AML-193 (cell line): Measurements from ENCODE around the gene C14orf180.

Experiments
- DNase-seq, 2 experiments: peaks; one replicate each; lab custom pipeline; 2025; lab: John Stamatoyannopoulos, UW

The C14orf180 gene

DNA sequence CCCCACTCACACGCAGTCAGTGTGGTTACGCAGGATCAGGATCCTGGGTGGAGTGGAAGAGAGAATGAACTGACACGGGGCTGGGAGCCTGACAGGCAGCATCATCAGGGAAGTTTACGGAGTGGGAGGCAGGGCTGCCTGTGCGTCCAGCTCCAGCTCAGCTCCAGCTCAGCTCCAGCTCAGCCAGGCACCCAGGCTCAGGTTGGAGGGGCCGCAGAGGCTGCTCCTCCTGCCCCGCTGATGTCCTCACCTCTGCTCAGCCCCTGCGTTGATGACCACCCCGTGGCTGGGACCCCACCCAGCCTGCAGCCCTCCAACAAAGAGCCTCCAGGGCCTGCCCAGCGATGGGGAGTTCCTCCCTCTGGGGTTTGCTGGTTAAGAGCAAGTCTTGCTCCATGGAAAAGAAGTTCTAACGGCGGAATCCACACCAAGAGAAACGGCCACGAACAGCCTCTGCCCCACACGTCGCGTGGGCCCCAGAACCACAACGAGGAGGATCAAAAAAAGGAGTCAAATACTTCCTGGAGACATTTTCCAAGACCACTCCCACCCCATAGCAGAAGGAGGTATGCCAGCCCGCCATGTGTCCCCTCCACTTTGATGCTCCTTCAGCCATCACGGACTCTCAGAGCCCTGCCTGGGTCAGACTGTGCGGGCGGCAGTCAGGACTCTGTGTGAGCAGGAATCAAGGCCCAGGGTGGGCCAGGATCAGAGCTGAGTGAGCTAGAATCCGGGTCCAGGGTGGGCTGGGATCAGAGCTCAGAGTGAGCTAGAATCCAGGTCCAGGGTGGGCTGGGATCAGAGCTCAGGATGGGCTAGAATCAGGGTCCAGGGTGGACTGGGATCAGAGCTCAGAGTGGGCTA, 17.7 kb upstream of the C14orf180 start:
- no peak for DNase-seq

- DNase-seq, result no peak
Measured at GRCh38 chr14:104562606-104563005, 17.0 kb upstream of the C14orf180 start.

DNA sequence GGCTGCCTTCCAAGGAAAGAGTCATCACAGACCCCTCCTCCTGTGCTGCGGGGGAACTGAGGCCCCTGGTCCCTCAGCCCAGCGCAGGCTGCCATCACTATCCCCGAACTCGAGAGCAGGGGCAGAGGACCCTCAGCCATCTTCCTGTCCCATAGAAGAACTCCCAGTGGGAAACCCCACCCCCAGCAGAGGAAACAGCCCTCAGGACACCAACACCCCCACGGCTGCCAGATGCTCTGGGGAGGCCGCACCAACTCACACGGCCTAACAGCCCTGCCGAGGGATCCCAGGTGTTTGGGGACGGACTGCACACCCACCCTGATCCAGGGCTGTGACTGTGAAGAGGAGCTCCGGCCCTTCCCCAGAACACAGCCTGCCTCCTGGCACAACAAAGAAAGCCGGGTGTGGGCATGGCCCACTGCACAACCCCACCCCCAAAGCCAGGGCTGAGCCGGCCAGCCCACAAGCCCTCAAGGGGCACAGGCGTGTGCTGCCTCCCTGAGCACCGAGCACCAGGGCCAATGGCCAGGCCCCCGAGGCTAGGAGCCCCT, 16.3 kb upstream of the C14orf180 start:
- DNase-seq, result no peak

GRCh38 chr14:104563742-104564615, 15.6 kb upstream of the C14orf180 start:
- DNase-seq, result peak in 1 of 2 experiments; percentile 18

- no peak for DNase-seq
Measured at GRCh38 chr14:104564744-104565679, 14.6 kb upstream of the C14orf180 start.

- DNase-seq, result no peak
Measured at GRCh38 chr14:104567141-104567956, 12.2 kb upstream of the C14orf180 start.

- DNase-seq, result no peak
Measured at GRCh38 chr14:104567957-104568225, 11.7 kb upstream of the C14orf180 start.

GRCh38 chr14:104568620-104569019, 10.9 kb upstream of the C14orf180 start:
- no peak for DNase-seq

DNA sequence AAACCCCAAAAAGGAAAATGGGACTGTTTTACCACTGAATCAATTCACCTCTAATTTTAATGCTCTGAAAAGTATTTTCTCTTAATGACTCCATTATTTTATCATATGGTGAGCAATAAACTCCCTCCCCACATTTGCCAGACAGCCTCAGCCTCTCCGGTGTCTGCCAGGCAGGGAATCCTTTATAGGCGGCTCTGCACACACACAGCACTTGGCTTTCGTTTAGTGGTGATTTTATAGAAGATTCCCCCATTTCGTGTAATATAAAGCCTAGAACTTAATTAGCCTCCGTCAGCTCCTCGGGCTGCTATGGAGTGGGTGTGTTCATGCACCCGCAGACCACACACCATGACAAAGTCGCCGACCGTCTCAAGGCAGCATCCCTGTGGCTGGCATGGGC, 10.1 kb upstream of the C14orf180 start:
- DNase-seq, result no peak

DNA sequence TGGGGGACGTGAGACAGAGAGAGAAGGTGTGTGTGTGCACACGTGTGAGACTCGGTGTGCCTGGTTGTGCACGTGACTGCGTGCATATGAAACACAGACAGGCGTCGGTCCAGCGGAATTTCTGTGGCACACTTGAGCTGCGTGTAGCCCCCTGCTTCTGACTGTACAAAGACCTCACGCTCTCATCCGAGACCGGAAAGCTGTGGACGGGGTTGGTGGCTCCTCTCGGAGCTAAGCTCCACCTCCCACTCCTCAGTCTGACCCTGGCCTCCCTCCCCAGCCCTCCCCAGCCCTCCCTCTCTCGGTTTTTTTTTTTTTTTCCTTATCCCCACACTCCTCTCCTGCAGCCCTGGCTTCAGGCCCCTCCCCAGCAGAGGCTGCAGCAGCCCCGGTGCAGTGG, 8.3 kb upstream of the C14orf180 start:
- no peak for DNase-seq

DNA sequence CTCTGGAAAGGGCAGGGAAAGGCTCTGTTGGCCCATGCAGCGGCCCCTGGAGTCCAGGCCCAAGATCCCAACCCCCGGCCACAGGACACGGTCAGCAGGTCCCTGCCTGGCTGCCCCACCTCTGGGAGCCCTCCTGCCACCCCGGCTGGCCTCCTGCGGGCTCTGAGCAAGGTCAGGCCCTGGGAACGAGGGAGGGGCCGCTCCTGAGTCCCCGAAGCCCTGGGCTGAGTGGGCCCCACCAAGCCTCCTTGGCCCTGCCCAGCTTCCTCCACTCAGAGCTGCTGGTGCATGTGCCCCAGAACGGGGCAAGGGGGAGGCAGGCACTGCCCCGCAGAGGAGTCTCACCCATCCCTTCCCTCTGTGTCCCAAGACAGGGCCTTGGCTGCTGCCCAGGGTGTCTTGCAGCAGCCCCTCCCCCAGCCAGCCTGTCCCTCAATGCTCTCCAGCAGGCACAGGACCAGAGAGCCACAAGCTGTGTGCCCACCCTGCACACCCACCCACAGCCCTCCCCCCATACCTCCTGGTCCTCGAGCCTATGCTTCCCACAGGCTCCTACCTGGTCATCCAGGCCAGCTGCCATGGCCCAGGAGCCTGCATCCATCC, 7.4 kb upstream of the C14orf180 start:
- no peak for DNase-seq

- DNase-seq, result no peak
Measured at GRCh38 chr14:104572668-104573067, 6.9 kb upstream of the C14orf180 start.

DNA sequence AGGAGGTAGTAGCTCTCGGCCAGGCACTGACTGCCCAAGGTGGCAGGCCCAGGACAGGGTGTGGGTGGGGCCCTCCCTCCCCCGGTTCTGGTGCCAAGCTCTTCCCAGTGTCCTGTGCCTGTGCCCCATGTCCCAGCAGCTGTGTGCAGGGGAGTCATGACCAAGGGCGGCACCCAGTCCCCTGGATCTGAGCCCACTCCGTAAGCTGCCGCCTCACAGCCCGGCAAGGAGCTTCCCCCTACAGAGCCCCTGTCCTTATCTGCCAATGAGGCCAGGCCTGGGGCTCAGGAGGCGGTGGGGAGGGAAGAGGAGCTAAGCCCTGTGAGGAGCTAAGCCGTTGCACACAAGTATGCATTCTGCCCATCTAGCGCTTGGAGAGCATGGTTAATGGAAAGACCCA, 5.6 kb upstream of the C14orf180 start:
- DNase-seq, result no peak

DNA sequence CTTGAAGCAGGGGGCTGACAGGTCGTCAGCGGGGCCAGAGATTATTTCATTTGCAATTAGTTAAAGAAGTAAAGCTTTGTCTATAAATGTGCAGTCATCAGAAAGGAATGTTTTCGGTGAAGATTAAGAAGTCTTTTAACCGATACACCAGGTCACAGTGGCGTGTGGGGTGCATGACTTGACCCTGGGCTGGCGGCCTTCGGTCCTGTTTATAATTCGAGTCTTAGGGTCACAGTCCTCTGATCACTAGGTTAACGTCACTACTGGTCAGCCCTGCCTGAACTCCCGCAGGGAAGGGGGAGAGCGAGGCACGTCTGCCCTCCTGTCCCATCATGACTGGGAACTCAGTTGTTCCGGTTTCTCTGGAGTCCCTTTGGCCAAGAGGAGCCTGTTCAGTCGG, 5.0 kb upstream of the C14orf180 start:
- DNase-seq, result no peak

- no peak for DNase-seq
Measured at GRCh38 chr14:104574978-104575583, 4.5 kb upstream of the C14orf180 start.

DNA sequence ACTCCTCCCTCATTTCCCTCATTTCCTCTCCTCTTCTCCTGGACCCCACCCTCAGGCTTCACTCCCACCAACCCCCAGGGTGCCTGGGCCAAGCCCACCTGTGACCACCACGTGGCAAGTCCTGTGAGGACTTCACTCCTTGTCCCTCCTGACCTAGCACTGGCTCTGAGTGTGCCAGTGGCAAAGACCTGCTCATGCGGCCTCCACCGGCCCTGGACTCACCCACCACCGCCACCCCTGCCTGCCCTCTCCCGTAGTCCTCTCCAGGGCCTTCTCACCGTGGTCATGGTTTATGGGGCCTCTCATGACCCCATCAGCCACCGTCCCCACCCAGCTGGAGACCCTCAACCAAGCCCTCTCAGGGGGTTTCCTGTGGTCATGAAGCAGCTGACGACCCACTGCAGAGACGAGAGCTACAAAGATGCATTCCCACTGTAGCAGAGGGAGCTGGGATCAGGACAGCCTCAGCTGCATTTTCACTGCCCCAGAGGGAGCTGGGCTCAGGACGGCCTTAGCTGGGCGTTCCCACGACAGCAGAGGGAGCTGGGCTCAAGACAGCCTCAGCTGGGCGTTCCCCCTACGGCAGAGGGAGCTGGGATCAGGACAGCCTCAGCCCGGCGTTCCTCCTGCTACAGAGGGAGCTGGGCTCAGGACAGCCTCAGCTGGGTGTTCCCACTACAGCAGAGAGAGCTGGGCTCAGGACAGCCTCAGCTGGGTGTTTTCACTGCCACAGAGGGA, 3.2 kb upstream of the C14orf180 start:
- no peak for DNase-seq

GRCh38 chr14:104576970-104577332, 2.6 kb upstream of the C14orf180 start:
- no peak for DNase-seq

DNA sequence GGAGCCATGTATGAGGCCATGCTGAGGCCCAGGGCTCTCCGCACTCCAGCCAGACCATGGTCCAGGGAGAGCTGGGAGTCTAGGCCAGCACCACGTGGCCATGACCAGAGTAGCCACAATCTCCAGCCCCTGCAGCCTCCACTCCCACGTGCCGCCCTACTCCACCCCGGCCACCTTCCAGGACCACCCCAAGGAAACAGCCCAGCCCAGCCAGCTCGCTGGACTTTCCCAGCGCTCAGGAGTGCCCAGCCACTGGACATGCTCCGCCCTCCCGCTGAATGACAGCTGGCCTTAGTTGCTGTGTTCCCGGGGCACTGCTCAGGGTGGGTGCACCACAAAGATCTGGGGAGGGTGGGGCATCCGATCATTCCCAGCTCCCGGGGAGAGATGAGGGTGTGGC, 2.1 kb upstream of the C14orf180 start:
- DNase-seq, result no peak

GRCh38 chr14:104577847-104578301, 1.7 kb upstream of the C14orf180 start:
- no peak for DNase-seq
